PC-9 (cell line): Measurements from ENCODE around the gene TCTN2.

Source experiments
- CTCF ChIP-seq: fragments of 200-600 bp; sonication (generic); conservative IDR thresholded peaks from 2 replicates; pipeline ENCODE4 v1.6.1; 2017; ENCODE audit warnings: mixed run types, antibody characterized with exemption, mild to moderate bottlenecking, moderate library complexity
- EZH2 ChIP-seq: fragments of 200-600 bp; sonication (generic); IDR thresholded peaks from 2 replicates; pipeline ENCODE4 v1.8.0; 2017; ENCODE audit warnings: antibody characterized with exemption, low read depth

GRCh38 chr12:123713398-123713797 is 42.5 kb downstream of the TCTN2 start:
- TF ChIP-seq CTCF (no peak), EZH2 (no peak)
